HUES64 (cell line): ENCODE results near the gene RGS4.

Experiments
- H3K27ac ChIP-seq: 2 replicates; pipeline ENCODE4 v1.7.0; 2013; ENCODE audit warnings: low read depth, low read length, inconsistent platforms
- H3K27me3 ChIP-seq: 2 replicates; pipeline ENCODE4 v1.6.1; 2013; ENCODE audit warnings: mild to moderate bottlenecking, low read length; ENCODE audit not compliant: insufficient read depth
- H3K36me3 ChIP-seq: 2 replicates; pipeline ENCODE4 v1.6.1; 2013; ENCODE audit warnings: mild to moderate bottlenecking, low read length; ENCODE audit not compliant: insufficient read depth
- H3K4me1 ChIP-seq: 2 replicates; pipeline ENCODE4 v1.6.1; 2013; ENCODE audit warnings: mild to moderate bottlenecking, low read length, moderate library complexity; ENCODE audit not compliant: insufficient read depth
- H3K4me3 ChIP-seq: 2 replicates; pipeline ENCODE4 v1.5.1; 2013; ENCODE audit warnings: mild to moderate bottlenecking, low read length, moderate library complexity
- H3K9ac ChIP-seq: 2 replicates; pipeline ENCODE4 v1.6.1; 2013; ENCODE audit warnings: mild to moderate bottlenecking, low read depth, low read length
- H3K9me3 ChIP-seq: 2 replicates; pipeline ENCODE4 v1.6.1; 2013; ENCODE audit warnings: low read depth, low read length; ENCODE audit not compliant: insufficient read depth
- WGBS: fragments of 150-250, 120-280 bp; methylation state at CpG from one replicate; pipeline ENCODE4 v1.1.7; 2013; ENCODE audit warnings: missing lambda C conversion rate; 5-methylcytosine and 5-hydroxymethylcytosine counted together

RGS4 gene

GRCh38 chr1:163069655-163070277 lies 605 bp downstream of the RGS4 start:
- Histone ChIP-seq H3K9me3 (no peaks in the 10 kb centered on the region), H3K4me1 (peaks cover 3% of the 10 kb centered on the region; the same call in 1 of the 2 replicates), H3K27ac (no peak overlapping the region), H3K4me3 (peak overlapping the region; percentile 4; the same call in 1 of the 2 replicates), H3K9ac (no peak overlapping the region), H3K27me3 (no peaks in the 10 kb centered on the region), H3K36me3 (no peaks in the 10 kb centered on the region)
- WGBS: 95% methylated on average over 2 of the region's 2 CpGs

GRCh38 chr1:163071405-163072255 lies 2.5 kb downstream of the RGS4 start:
- Histone ChIP-seq H3K9me3 (no peaks in the 10 kb centered on the region), H3K4me1 (peaks cover 3% of the 10 kb centered on the region; the same call in 1 of the 2 replicates), H3K4me3 (no peak overlapping the region), H3K27me3 (no peaks in the 10 kb centered on the region), H3K9ac (no peak overlapping the region), H3K27ac (no peak overlapping the region), H3K36me3 (no peaks in the 10 kb centered on the region)
- WGBS: 18% methylated on average over 6 of the region's 6 CpGs

- no peaks in the 10 kb centered on the region for H3K36me3 ChIP-seq
- no peak overlapping the region for H3K9ac ChIP-seq
- H3K4me1 ChIP-seq: peaks cover 3% of the 10 kb centered on the region; the same call in 1 of the 2 replicates
- H3K9me3 ChIP-seq: no peaks in the 10 kb centered on the region
- H3K27ac ChIP-seq: no peak overlapping the region
- WGBS: 97% methylated on average over 1 of the region's 1 CpG
- no peaks in the 10 kb centered on the region for H3K27me3 ChIP-seq
- H3K4me3 ChIP-seq: no peak overlapping the region
These were observed 3.5 kb downstream of the RGS4 start for GRCh38 chr1:163072658-163073057.

DNA sequence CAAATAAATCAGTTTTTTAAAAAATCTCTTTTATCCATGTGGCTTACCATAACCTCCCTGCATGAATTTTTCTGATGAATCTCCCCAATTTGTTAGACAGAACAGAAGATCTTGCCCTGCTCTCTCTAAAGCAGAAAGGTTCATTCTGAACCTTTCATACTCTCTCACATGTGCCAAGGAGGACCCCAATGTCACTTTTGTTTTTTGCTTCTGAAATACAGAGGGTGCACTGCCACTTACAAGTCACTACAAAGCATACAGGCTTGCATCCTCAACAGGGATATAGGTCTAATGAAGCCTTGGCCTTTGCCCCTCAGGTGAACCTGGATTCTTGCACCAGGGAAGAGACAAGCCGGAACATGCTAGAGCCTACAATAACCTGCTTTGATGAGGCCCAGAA lies 4.8 kb downstream of the RGS4 start:
- WGBS: 98% methylated on average over 1 of the region's 1 CpG
- H3K27ac ChIP-seq: no peak overlapping the region
- no peaks in the 10 kb centered on the region for H3K9me3 ChIP-seq

DNA sequence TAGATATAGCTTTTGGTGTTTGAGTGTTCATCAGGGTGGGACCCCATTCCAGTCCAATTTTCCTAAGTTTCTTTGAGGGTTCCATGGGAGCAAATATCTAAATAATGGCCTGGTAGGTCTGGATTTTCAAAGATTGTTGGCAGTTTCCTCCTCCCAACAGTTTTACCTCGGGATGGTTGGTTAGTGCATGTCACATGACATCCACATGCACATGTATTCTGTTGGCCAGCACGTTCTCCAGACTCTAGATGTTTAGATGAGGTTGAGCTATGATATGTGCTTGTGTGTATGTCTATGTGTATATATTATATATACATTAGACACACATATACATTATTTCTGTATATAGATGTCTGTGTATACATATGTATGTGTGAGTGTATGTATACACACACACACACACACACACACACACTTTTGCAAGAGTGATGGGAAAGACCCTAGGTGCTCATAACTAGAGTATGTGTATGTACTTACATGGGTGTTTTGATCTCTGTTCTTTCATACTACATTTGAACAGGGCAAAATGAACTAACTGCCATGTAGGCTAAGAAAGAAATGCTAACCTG lies 5.6 kb downstream of the RGS4 start:
- no peak overlapping the region for H3K27ac ChIP-seq
- peaks cover 3% of the 10 kb centered on the region; the same call in 1 of the 2 replicates for H3K4me1 ChIP-seq
- H3K9me3 ChIP-seq: no peaks in the 10 kb centered on the region
- 84% methylated on average over 2 of the region's 2 CpGs for WGBS
- no peak overlapping the region for H3K9ac ChIP-seq
- no peak overlapping the region for H3K4me3 ChIP-seq
- no peaks in the 10 kb centered on the region for H3K27me3 ChIP-seq
- H3K36me3 ChIP-seq: no peaks in the 10 kb centered on the region

More for the DNA sequence above, 4.8 kb downstream of the RGS4 start:
- no peak overlapping the region for H3K4me3 ChIP-seq
- peaks cover 3% of the 10 kb centered on the region; the same call in 1 of the 2 replicates for H3K4me1 ChIP-seq
- H3K27me3 ChIP-seq: no peaks in the 10 kb centered on the region
- no peaks in the 10 kb centered on the region for H3K36me3 ChIP-seq
- no peak overlapping the region for H3K9ac ChIP-seq

- H3K9me3 ChIP-seq: no peaks in the 10 kb centered on the region
- H3K9ac ChIP-seq: no peak overlapping the region
- no peaks in the 10 kb centered on the region for H3K27me3 ChIP-seq
- H3K27ac ChIP-seq: no peak overlapping the region
- no peak overlapping the region for H3K4me3 ChIP-seq
- H3K4me1 ChIP-seq: peaks cover 3% of the 10 kb centered on the region; the same call in 1 of the 2 replicates
- 94% methylated on average over 3 of the region's 4 CpGs for WGBS
- H3K36me3 ChIP-seq: no peaks in the 10 kb centered on the region
These were observed 6.9 kb downstream of the RGS4 start for GRCh38 chr1:163076044-163076443.

GRCh38 chr1:163076446-163076845 lies 7.3 kb downstream of the RGS4 start:
- 96% methylated on average over 2 of the region's 3 CpGs for WGBS
- Histone ChIP-seq H3K9me3 (no peaks in the 10 kb centered on the region), H3K9ac (no peak overlapping the region), H3K4me3 (no peak overlapping the region), H3K4me1 (peaks cover 3% of the 10 kb centered on the region; the same call in 1 of the 2 replicates), H3K27me3 (no peaks in the 10 kb centered on the region), H3K36me3 (no peaks in the 10 kb centered on the region), H3K27ac (no peak overlapping the region)

DNA sequence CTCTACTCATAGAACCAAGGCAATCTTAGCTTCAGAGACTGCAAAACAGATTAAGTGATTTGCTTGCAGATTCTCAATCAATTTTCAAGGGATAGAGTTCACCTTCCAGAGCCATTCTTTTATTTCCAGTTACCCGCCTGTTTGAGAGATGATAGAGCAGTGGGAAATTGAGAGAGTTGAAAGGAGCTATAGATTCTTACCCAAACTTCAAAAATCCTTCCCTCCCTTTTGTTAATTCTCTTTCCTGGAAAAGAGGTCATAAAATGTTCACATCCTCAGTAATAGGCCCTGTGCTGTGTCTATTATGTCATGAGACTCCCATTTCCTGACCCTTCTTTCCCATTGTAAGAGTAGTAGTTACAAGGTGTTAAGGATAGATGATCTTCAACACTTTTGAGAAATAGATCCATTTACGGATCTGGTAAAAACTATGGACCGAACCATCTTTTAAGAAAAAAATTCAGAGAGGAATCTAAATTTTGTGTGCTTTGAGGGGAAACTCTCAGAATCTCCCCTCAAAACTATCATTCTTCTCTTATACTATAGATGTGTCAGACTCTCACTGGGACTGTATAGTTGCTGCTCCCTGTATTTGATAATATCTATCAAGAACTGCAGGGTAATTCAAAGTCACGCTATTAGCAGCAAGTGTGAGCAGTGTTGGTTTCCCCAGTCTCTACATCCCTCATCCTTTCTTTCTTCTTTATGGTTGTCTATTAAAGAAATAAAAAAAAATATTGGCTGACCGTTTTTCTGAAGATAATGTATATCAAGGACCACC lies 8.0 kb downstream of the RGS4 start:
- H3K27ac ChIP-seq: no peak overlapping the region
- no peaks in the 10 kb centered on the region for H3K36me3 ChIP-seq
- H3K9ac ChIP-seq: no peak overlapping the region
- H3K27me3 ChIP-seq: no peaks in the 10 kb centered on the region
- no peaks in the 10 kb centered on the region for H3K9me3 ChIP-seq
- WGBS: 88% methylated on average over 2 of the region's 5 CpGs
- no peaks in the 10 kb centered on the region for H3K4me1 ChIP-seq
- no peak overlapping the region for H3K4me3 ChIP-seq

DNA sequence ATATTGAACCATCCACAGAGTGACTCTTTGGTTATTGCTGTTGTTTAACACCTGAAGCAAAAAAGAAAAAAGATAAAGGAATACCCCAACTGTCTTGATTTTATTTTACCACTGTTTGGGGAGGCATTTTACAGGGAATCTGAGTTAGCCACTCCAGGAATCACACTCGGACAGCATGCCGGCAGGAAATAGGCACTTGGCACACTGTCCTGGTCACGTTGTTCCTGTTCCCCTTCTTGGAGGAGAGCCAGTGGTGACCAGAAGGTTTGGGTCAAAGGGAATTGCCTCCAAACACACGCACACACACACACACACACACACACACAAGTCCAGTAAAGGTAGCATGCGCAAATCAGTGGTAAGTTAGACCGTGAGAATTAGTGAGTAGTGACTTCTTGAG lies 13.8 kb downstream of the RGS4 start:
- Histone ChIP-seq H3K4me3 (no peak overlapping the region), H3K9me3 (no peaks in the 10 kb centered on the region), H3K9ac (no peak overlapping the region), H3K4me1 (no peaks in the 10 kb centered on the region), H3K36me3 (no peaks in the 10 kb centered on the region), H3K27ac (no peak overlapping the region), H3K27me3 (no peaks in the 10 kb centered on the region)
- WGBS: 92% methylated on average over 5 of the region's 6 CpGs

DNA sequence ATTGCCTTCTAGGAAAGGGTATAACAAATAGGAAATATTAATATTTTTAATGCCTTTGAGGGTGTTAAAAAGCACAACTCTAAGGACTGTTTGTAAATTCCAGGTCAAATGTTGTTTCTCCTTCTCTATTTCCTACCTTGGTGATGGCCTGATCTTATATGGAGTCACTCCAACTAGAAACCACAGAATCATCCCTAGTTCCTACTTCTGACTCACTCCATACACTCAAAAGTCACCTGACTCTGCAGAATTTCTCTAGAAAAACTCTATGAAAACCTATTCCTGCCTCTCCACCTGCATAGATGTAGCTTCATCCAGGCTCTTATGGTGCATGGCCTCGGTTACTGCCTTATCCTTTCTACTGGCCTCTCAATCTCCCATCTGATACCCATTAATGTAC lies 14.5 kb downstream of the RGS4 start:
- Histone ChIP-seq H3K36me3 (no peaks in the 10 kb centered on the region), H3K4me3 (no peak overlapping the region), H3K27ac (no peak overlapping the region), H3K9me3 (no peaks in the 10 kb centered on the region), H3K9ac (no peak overlapping the region), H3K4me1 (no peaks in the 10 kb centered on the region), H3K27me3 (no peaks in the 10 kb centered on the region)
- WGBS: 93% methylated on average over 1 of the region's 1 CpG
